K562 (cell line): Measurements from ENCODE around the gene SIAE. TPM values are rescaled to one million over a fixed set of nuclear protein-coding genes. Genes with fewer than 3 reads are reported as not detected.

Source experiments
- CHD7 ChIP-seq: fragments of 200-600 bp; sonication (generic); IDR thresholded peaks from one replicate; pipeline ENCODE4 v1.6.1; 2012; ENCODE audit warnings: mild to moderate bottlenecking, low read depth, low read length, inconsistent platforms
- CXXC5 ChIP-seq: fragments of 250-450 bp; sonication (Bioruptor Pico); IDR thresholded peaks from 2 replicates; pipeline ENCODE4 v1.8.0; 2022; ENCODE audit warnings: inconsistent platforms, mild to moderate bottlenecking, moderate library complexity
- EGR1 ChIP-seq: fragments of 450-650 bp; conservative IDR thresholded peaks from 2 replicates; pipeline ENCODE4 v1.6.1; 2017; ENCODE audit warnings: mild to moderate bottlenecking
- L3MBTL2 ChIP-seq: fragments of 450-650 bp; IDR thresholded peaks from 2 replicates; pipeline ENCODE4 v1.6.1; 2016; ENCODE audit warnings: mild to moderate bottlenecking, moderate library complexity
- NCOA1 ChIP-seq: fragments of 450-650 bp; IDR thresholded peaks from 2 replicates; pipeline ENCODE4 v1.6.1; 2016; ENCODE audit warnings: low read depth
- PHF20 ChIP-seq: fragments of 450-650 bp; IDR thresholded peaks from 2 replicates; pipeline ENCODE4 v1.6.1; 2018; ENCODE audit not compliant: partially characterized antibody
- PHF8 ChIP-seq: fragments of 200-600 bp; sonication (generic); IDR thresholded peaks from 2 replicates; pipeline ENCODE4 v1.6.1; 2012; ENCODE audit warnings: mixed run types, mild to moderate bottlenecking, inconsistent platforms, low read length, moderate library complexity, borderline replicate concordance
- POLR2A ChIP-seq: fragments of 450-650 bp; conservative IDR thresholded peaks from 2 replicates; pipeline ENCODE4 v1.6.1; 2016
- RUNX1 ChIP-seq: sonication (generic); IDR thresholded peaks from 2 replicates; pipeline ENCODE4 v1.6.1; 2016; ENCODE audit warnings: antibody characterized with exemption, low read depth
- SP1 ChIP-seq: sonication (generic); formaldehyde crosslinking; IDR thresholded peaks from 2 replicates; pipeline ENCODE4 v1.8.1; 2022; ENCODE audit warnings: mild to moderate bottlenecking, missing genetic modification reagents
- THRAP3 ChIP-seq: fragments of 450-650 bp; IDR thresholded peaks from 2 replicates; pipeline ENCODE4 v1.6.1; 2016; ENCODE audit warnings: mild to moderate bottlenecking, inconsistent platforms, borderline replicate concordance
- ZNF584 ChIP-seq: fragments of 200-800 bp; sonication (Bioruptor generic); IDR thresholded peaks from 2 replicates; pipeline ENCODE4 v1.6.1; 2016; ENCODE audit warnings: low read depth, mild to moderate bottlenecking, missing genetic modification characterization, missing compliant biosample characterization
- polyA plus RNA-seq, 8 experiments: library from polyadenylated mRNA; depleted of rRNA in 4 of 8; stranded (reverse) in 5 of 8; unstranded in 3 of 8; fragments of >200 nt; fragmentation: Nextera tagmentation in 2 of 8; fragmentation: Illumina TruSeq in 1 of 8; extraction: Ambion mirVana in 2 of 8; extraction: Trizol in 1 of 8; gene quantifications; 2 replicates each; pipeline versions ENCODE4 v1.2.1 to v1.2.3, GENCODE V29; 2011 to 2014; ENCODE audit warnings: inconsistent platforms in 1 of 8, missing spikeins in 1 of 8
- total RNA-seq, 7 experiments: library from RNA; depleted of rRNA in 6 of 7; stranded (reverse); fragments of >200 nt in 6 of 7; fragmentation: Illumina TruSeq in 2 of 7; extraction: Trizol in 2 of 7; gene quantifications; 2 replicates each; pipeline versions ENCODE4 v1.2.1 to v1.2.3, GENCODE V29; 2011 to 2021; ENCODE audit warnings: low replicate concordance in 1 of 7
- TF ChIP-seq, protein P1 (sequence below): fragments of 450-650 bp; IDR thresholded peaks from 2 replicates; pipeline ENCODE4 v1.6.1; 2018; ENCODE audit warnings: mild to moderate bottlenecking, low read depth; ENCODE audit not compliant: partially characterized antibody
- TF ChIP-seq, protein P2 (sequence below): fragments of 250-450 bp; sonication (Bioruptor Pico); IDR thresholded peaks from 2 replicates; pipeline ENCODE4 v1.8.0; 2021; ENCODE audit warnings: borderline replicate concordance, mild to moderate bottlenecking, moderate library complexity; ENCODE audit not compliant: poor library complexity, severe bottlenecking

The SIAE gene
- total and polyA plus RNA-seq, 9 of the 15 experiments (the other 6 are each of a cell fraction or from before 2014, with no cell fraction given), result 0.89 to 9.6 (median 3.7) TPM

- TF ChIP-seq THRAP3, result no peak
- TF ChIP-seq SP1 (CRISPR knock-in tag), result no peak; the same call in 1 of the 2 replicates
- TF ChIP-seq NCOA1, result peak; percentile 54; the same call in 1 of the 2 replicates
- TF ChIP-seq L3MBTL2, result peak; percentile 58
- TF ChIP-seq PHF20, result peak; percentile 92
- TF ChIP-seq CXXC5, result peak; percentile 88
- TF ChIP-seq, protein P1, sequence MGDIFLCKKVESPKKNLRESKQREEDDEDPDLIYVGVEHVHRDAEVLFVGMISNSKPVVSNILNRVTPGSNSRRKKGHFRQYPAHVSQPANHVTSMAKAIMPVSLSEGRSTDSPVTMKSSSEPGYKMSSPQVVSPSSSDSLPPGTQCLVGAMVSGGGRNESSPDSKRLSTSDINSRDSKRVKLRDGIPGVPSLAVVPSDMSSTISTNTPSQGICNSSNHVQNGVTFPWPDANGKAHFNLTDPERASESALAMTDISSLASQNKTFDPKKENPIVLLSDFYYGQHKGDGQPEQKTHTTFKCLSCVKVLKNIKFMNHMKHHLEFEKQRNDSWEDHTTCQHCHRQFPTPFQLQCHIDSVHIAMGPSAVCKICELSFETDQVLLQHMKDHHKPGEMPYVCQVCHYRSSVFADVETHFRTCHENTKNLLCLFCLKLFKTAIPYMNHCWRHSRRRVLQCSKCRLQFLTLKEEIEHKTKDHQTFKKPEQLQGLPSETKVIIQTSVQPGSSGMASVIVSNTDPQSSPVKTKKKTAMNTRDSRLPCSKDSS, result no peak
- TF ChIP-seq RUNX1, result no peak
- TF ChIP-seq, protein P2, sequence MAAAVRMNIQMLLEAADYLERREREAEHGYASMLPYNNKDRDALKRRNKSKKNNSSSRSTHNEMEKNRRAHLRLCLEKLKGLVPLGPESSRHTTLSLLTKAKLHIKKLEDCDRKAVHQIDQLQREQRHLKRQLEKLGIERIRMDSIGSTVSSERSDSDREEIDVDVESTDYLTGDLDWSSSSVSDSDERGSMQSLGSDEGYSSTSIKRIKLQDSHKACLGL (CRISPR knock-in tag), result no peak
- TF ChIP-seq ZNF584 (CRISPR knock-in tag), result no peak
- TF ChIP-seq PHF8, result peak; percentile 91
- TF ChIP-seq EGR1, result no peak
- TF ChIP-seq CHD7, result no peak
- TF ChIP-seq POLR2A, result peak; percentile 96
These were observed 50.7 kb downstream of the SIAE start, which contains the start of gene TBRG1 (continued) for GRCh38 chr11:124622531-124623451.
